ENCODE measurements around the gene FKBP1A.

- TF ChIP-seq POLR2A (IDR thresholded peaks at IDR 0.05) (no peak), CTCF (IDR thresholded peaks at IDR 0.05) (no peak)
These were observed 3.8 kb upstream of the FKBP1A start for GRCh38 chr20:1396702-1397101.

Data from adrenal gland (tissue), 5 donors.